Parathyroid adenoma (tissue), 2 donors: ENCODE results near the gene GRIK4.

Source experiments
- H2AFZ ChIP-seq: fragments of 300-600 bp; sonication (generic); one replicate; pipeline ENCODE4 v1.7.0; 2017; ENCODE audit warnings: antibody characterized with exemption, mild to moderate bottlenecking
- H3K27ac ChIP-seq: fragments of 300-600 bp; sonication (generic); one replicate; pipeline ENCODE4 v1.7.0; 2017
- H3K27me3 ChIP-seq: fragments of 300-600 bp; sonication (generic); one replicate; pipeline ENCODE4 v1.7.0; 2017; ENCODE audit warnings: low read length; ENCODE audit not compliant: control insufficient read depth, insufficient read depth
- H3K36me3 ChIP-seq: fragments of 300-600 bp; sonication (generic); one replicate; pipeline ENCODE4 v1.7.0; 2017; ENCODE audit warnings: low read length; ENCODE audit not compliant: control insufficient read depth, insufficient read depth
- H3K4me1 ChIP-seq: fragments of 300-600 bp; sonication (generic); one replicate; pipeline ENCODE4 v1.7.0; 2017; ENCODE audit warnings: control low read depth
- H3K4me2 ChIP-seq: fragments of 300-600 bp; sonication (generic); one replicate; pipeline ENCODE4 v1.7.0; 2017; ENCODE audit warnings: low read length
- H3K4me3 ChIP-seq: fragments of 300-600 bp; sonication (generic); one replicate; pipeline ENCODE4 v1.7.0; 2017; ENCODE audit warnings: low read depth, low read length
- H3K79me2 ChIP-seq: fragments of 300-600 bp; sonication (generic); one replicate; pipeline ENCODE4 v1.7.0; 2017; ENCODE audit warnings: control low read depth
- H3K9ac ChIP-seq: fragments of 300-600 bp; sonication (generic); one replicate; pipeline ENCODE4 v1.7.0; 2017; ENCODE audit warnings: mild to moderate bottlenecking
- H3K9me3 ChIP-seq: fragments of 300-600 bp; sonication (generic); one replicate; pipeline ENCODE4 v1.7.0; 2017; ENCODE audit warnings: low read length; ENCODE audit not compliant: control insufficient read depth
- CTCF ChIP-seq: fragments of 300-600 bp; sonication (generic); IDR thresholded peaks from one replicate; pipeline ENCODE4 v1.7.0; 2017; ENCODE audit warnings: antibody characterized with exemption, mild to moderate bottlenecking
- donor health status: primary hyperparathyroidism.

GRIK4 gene

GRCh38 chr11:120568572-120569307 is 57.2 kb downstream of the GRIK4 start:
- Histone ChIP-seq H3K9me3 (no peaks in the 10 kb centered on the region), H3K4me3 (no peak overlapping the region), H3K36me3 (no peaks in the 10 kb centered on the region), H3K4me1 (no peaks in the 10 kb centered on the region), H3K4me2 (no peak overlapping the region), H3K79me2 (no peaks in the 10 kb centered on the region), H2AFZ (no peak overlapping the region), H3K27me3 (no peaks in the 10 kb centered on the region), H3K9ac (no peak overlapping the region), H3K27ac (no peak overlapping the region)
- no peak for TF ChIP-seq CTCF

DNA sequence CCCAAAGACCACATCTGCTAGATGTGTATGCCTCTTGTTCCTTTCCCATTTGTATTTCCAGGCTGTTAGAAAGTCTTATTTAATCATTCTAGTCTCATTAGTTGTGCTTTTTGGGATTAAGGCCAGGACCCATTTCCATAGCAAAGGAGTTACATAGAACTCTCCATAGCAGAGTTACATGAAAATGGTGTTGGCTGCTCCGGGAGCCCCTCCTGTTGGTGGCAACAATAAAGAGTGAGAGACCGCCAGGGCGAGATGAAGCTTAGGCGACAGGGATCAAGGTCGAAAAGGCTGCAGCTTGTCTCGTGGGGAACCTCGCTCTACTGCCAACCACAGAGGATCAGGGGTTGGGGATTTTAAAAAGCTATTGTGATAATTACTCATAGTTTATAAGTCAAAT is 58.3 kb downstream of the GRIK4 start:
- no peaks in the 10 kb centered on the region for H3K9me3 ChIP-seq

DNA sequence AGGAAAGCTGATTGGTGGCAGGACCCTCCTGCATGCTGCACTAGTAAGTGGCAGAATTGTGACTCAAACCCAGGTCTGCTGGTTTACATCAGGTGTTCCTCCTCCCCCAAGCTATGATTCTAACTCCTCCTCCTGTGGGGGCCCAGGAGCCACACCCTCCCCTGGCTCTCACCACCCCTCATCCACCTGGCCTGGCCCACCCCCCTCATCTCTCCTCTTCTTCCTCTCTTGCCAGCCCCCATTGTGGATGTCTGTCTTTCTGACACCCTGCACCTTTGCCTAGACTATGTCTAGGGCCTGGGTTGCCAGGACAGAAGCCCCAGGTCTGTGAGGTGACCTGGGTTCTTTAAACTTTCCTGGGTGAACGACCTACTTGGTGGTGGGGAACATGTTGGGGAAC is 59.9 kb downstream of the GRIK4 start:
- Histone ChIP-seq H3K27me3 (no peaks in the 10 kb centered on the region), H3K36me3 (no peaks in the 10 kb centered on the region)

More for the DNA sequence above, 58.3 kb downstream of the GRIK4 start:
- no peaks in the 10 kb centered on the region for H3K4me1 ChIP-seq
- TF ChIP-seq CTCF, result no peak
- no peak overlapping the region for H3K27ac ChIP-seq
- no peak overlapping the region for H3K4me3 ChIP-seq
- H2AFZ ChIP-seq, result no peak overlapping the region
- H3K27me3 ChIP-seq, result no peaks in the 10 kb centered on the region
- H3K79me2 ChIP-seq, result no peaks in the 10 kb centered on the region
- no peak overlapping the region for H3K4me2 ChIP-seq
- H3K9ac ChIP-seq, result no peak overlapping the region
- H3K36me3 ChIP-seq, result no peaks in the 10 kb centered on the region

GRCh38 chr11:120573756-120574354 is 62.3 kb downstream of the GRIK4 start:
- H3K4me1 ChIP-seq, result no peaks in the 10 kb centered on the region
- no peaks in the 10 kb centered on the region for H3K79me2 ChIP-seq
- no peak overlapping the region for H2AFZ ChIP-seq
- no peaks in the 10 kb centered on the region for H3K9me3 ChIP-seq
- no peaks in the 10 kb centered on the region for H3K36me3 ChIP-seq
- H3K4me2 ChIP-seq, result no peak overlapping the region
- no peak overlapping the region for H3K9ac ChIP-seq
- no peak for TF ChIP-seq CTCF
- H3K27me3 ChIP-seq, result no peaks in the 10 kb centered on the region
- H3K27ac ChIP-seq, result no peak overlapping the region
- no peak overlapping the region for H3K4me3 ChIP-seq

More for the DNA sequence above, 59.9 kb downstream of the GRIK4 start:
- no peaks in the 10 kb centered on the region for H3K79me2 ChIP-seq
- H3K9ac ChIP-seq, result no peak overlapping the region
- no peak overlapping the region for H2AFZ ChIP-seq
- no peak overlapping the region for H3K4me3 ChIP-seq
- H3K27ac ChIP-seq, result no peak overlapping the region
- no peak overlapping the region for H3K4me2 ChIP-seq
- TF ChIP-seq CTCF, result no peak
- no peaks in the 10 kb centered on the region for H3K9me3 ChIP-seq
- H3K4me1 ChIP-seq, result no peaks in the 10 kb centered on the region

GRCh38 chr11:120574876-120575275 is 63.3 kb downstream of the GRIK4 start:
- Histone ChIP-seq H3K79me2 (no peaks in the 10 kb centered on the region), H3K4me2 (no peak overlapping the region), H3K4me3 (no peak overlapping the region), H3K9me3 (no peaks in the 10 kb centered on the region), H2AFZ (no peak overlapping the region), H3K36me3 (no peaks in the 10 kb centered on the region), H3K27ac (no peak overlapping the region), H3K4me1 (no peaks in the 10 kb centered on the region), H3K9ac (no peak overlapping the region), H3K27me3 (no peaks in the 10 kb centered on the region)
- TF ChIP-seq CTCF, result no peak
